HepG2 (cell line): ENCODE measurements around the gene FBXO33. TPM values are rescaled to one million over a fixed set of nuclear protein-coding genes. Genes with fewer than 3 reads are reported as not detected.
A peak's percentile ranks its signal among the peaks of the same experiment; 100 is the strongest.

ENCODE experiments used
- ATAC-seq: fragments of 200-7000 bp; cut with Tn5 transposase; 3 replicates; pipeline ENCODE4 v1.9.1; 2020; ENCODE audit warnings: mild to moderate bottlenecking, moderate library complexity
- BruUV-seq: library from RNA; stranded (reverse); fragments of 400-500 nt; replicated peaks from 2 replicates; lab custom pipeline; 2021; lab: Mats Ljungman, UMichigan
- CTCF ChIA-PET: fragments of 300-600 bp; formaldehyde crosslinking; extraction: SDS; loops from one replicate; lab custom pipeline; 2021; ENCODE audit warnings: low total read pairs, inconsistent platforms, low intra/inter-chr PET ratio; lab: Yijun Ruan, JAX
- POLR2A ChIA-PET: fragments of 350-600 bp; sonication (Branson Sonifier 250); formaldehyde crosslinking; loops from one replicate; lab custom pipeline; 2020; ENCODE audit warnings: antibody characterized with exemption, inconsistent platforms; lab: Yijun Ruan, JAX
- DNase-seq: peaks from one replicate; pipeline ENCODE4 v3.0.0-alpha.2; 2015; ENCODE audit warnings: low spot score
- FAIRE-seq: peaks from 3 replicates; lab custom pipeline; 2011; peaks lifted over from hg19 to GRCh38; lab: Jason Lieb, UNC
- H2AFZ ChIP-seq: one replicate; pipeline ENCODE4 v1.6.1; 2011; ENCODE audit warnings: low read length, inconsistent platforms
- H3K27ac ChIP-seq: fragments of 300-600 bp; 3 replicates; pipeline ENCODE4 v1.8.0; 2011; ENCODE audit warnings: mixed run types, mild to moderate bottlenecking, mixed read lengths, low read length, inconsistent platforms; ENCODE audit not compliant: insufficient read depth; ENCODE audit errors: extremely low read length
- H3K27me3 ChIP-seq, 2 experiments: fragments of 200-600 bp in 1 of 2; 2 replicates in 1 of 2; 3 replicates in 1 of 2; pipeline versions ENCODE4 v1.6.0 to v1.8.0; 2011; ENCODE audit warnings: low read length in 2 of 2, mild to moderate bottlenecking in 2 of 2, moderate library complexity in 2 of 2, inconsistent platforms in 1 of 2; ENCODE audit not compliant: insufficient read depth in 2 of 2, control insufficient read depth in 1 of 2
- H3K36me3 ChIP-seq, 2 experiments: fragments of 200-600 bp in 1 of 2; replicated peaks in 1 of 2; 2 replicates in 1 of 2; 3 replicates in 1 of 2; pipeline versions ENCODE4 v1.5.1 to v1.8.0; 2011; ENCODE audit warnings: low read length in 2 of 2, inconsistent platforms in 1 of 2; ENCODE audit not compliant: insufficient read depth in 2 of 2, control insufficient read depth in 1 of 2
- H3K4me1 ChIP-seq: 2 replicates; pipeline ENCODE4 v1.5.1; 2012; ENCODE audit warnings: low read length, inconsistent platforms; ENCODE audit not compliant: insufficient read depth
- H3K4me2 ChIP-seq: 2 replicates; pipeline ENCODE4 v1.6.0; 2011; ENCODE audit warnings: low read depth, low read length, inconsistent platforms
- H3K4me3 ChIP-seq, 3 experiments: fragments of 200-600 bp in 1 of 3; sonication (generic), shearing (Covaris generic) in 1 of 3; replicated peaks in 1 of 3; 2 replicates each; pipeline ENCODE4 v1.5.1; 2011 to 2016; ENCODE audit warnings: low read length in 3 of 3, inconsistent platforms in 2 of 3, low read depth in 2 of 3, mild to moderate bottlenecking in 2 of 3, control low read depth in 1 of 3, mixed read lengths in 1 of 3; ENCODE audit not compliant: insufficient read depth in 1 of 3
- H3K79me2 ChIP-seq: one replicate; pipeline ENCODE4 v1.6.1; 2011; ENCODE audit warnings: low read length, inconsistent platforms; ENCODE audit not compliant: insufficient read depth
- H3K9ac ChIP-seq: 2 replicates; pipeline ENCODE4 v1.6.0; 2011; ENCODE audit warnings: mild to moderate bottlenecking, low read depth, low read length, inconsistent platforms; ENCODE audit not compliant: insufficient read depth
- H3K9me3 ChIP-seq: 2 replicates; pipeline ENCODE4 v1.5.1; 2012; ENCODE audit warnings: mild to moderate bottlenecking, low read length
- H4K20me1 ChIP-seq: 2 replicates; pipeline ENCODE4 v1.6.0; 2011; ENCODE audit warnings: inconsistent platforms, mild to moderate bottlenecking, low read length, moderate library complexity; ENCODE audit not compliant: insufficient read depth
- CREB3 ChIP-seq: sonication (generic); formaldehyde crosslinking; IDR thresholded peaks from 2 replicates; pipeline ENCODE4 v1.5.0; 2020; ENCODE audit warnings: missing genetic modification reagents
- MAZ ChIP-seq, 2 experiments: sonication (generic) in 1 of 2; formaldehyde crosslinking in 1 of 2; IDR thresholded peaks; 2 replicates each; pipeline versions ENCODE4 v1.5.0 to v1.6.1; 2012 to 2020; ENCODE audit warnings: low read depth in 2 of 2, mild to moderate bottlenecking in 2 of 2, borderline replicate concordance in 1 of 2, improper control_type of control experiment in 1 of 2, low read length in 1 of 2, missing genetic modification reagents in 1 of 2, moderate library complexity in 1 of 2
- ONECUT2 ChIP-seq: sonication (generic); formaldehyde crosslinking; IDR thresholded peaks from 2 replicates; pipeline ENCODE4 v1.4.0; 2020; ENCODE audit warnings: missing genetic modification reagents
- PRDM10 ChIP-seq: sonication (generic); formaldehyde crosslinking; IDR thresholded peaks from 2 replicates; pipeline ENCODE4 v1.4.0; 2020; ENCODE audit warnings: low read depth, missing genetic modification reagents
- TCF7 ChIP-seq: sonication (generic); IDR thresholded peaks from 2 replicates; pipeline ENCODE4 v1.6.1; 2016; ENCODE audit warnings: antibody characterized with exemption, low read depth
- ZBTB2 ChIP-seq: sonication (generic); formaldehyde crosslinking; IDR thresholded peaks from 2 replicates; pipeline ENCODE4 v1.8.0; 2022; ENCODE audit warnings: low read depth, missing genetic modification reagents
- ZC3H13 ChIP-seq: sonication (generic); formaldehyde crosslinking; IDR thresholded peaks from 2 replicates; pipeline ENCODE4 v1.8.1; 2023; ENCODE audit warnings: mild to moderate bottlenecking, missing genetic modification reagents, moderate library complexity
- ZFP36 ChIP-seq: fragments of 150-350 bp; IDR thresholded peaks from 2 replicates; pipeline ENCODE4 v1.6.1; 2018; ENCODE audit warnings: borderline replicate concordance, low read length, low read depth; ENCODE audit not compliant: partially characterized antibody
- ZFP82 ChIP-seq: sonication (generic); formaldehyde crosslinking; IDR thresholded peaks from 2 replicates; pipeline ENCODE4 v1.5.1; 2020; ENCODE audit warnings: mild to moderate bottlenecking, missing genetic modification reagents, borderline replicate concordance
- ZNF331 ChIP-seq: sonication (generic); formaldehyde crosslinking; IDR thresholded peaks from 2 replicates; pipeline ENCODE4 v1.4.0; 2020; ENCODE audit warnings: missing genetic modification reagents
- ZNF432 ChIP-seq: sonication (generic); formaldehyde crosslinking; IDR thresholded peaks from 2 replicates; pipeline ENCODE4 v1.5.0; 2020; ENCODE audit warnings: missing genetic modification reagents, mild to moderate bottlenecking, borderline replicate concordance
- ZNF468 ChIP-seq: sonication (generic); formaldehyde crosslinking; IDR thresholded peaks from 2 replicates; pipeline ENCODE4 v1.8.0; 2022; ENCODE audit warnings: mild to moderate bottlenecking, moderate library complexity, missing genetic modification reagents
- ZNF670 ChIP-seq: sonication (generic); formaldehyde crosslinking; IDR thresholded peaks from 2 replicates; pipeline ENCODE4 v1.8.0; 2022; ENCODE audit warnings: mild to moderate bottlenecking, missing genetic modification reagents, borderline replicate concordance
- ZXDC ChIP-seq: sonication (generic); formaldehyde crosslinking; IDR thresholded peaks from 2 replicates; pipeline ENCODE4 v1.5.0; 2020; ENCODE audit warnings: mild to moderate bottlenecking, missing genetic modification reagents
- WGBS: methylation state at CpG from one replicate; pipeline ENCODE4 v1.1.6; 2017; ENCODE audit warnings: low lambda C conversion rate; 5-methylcytosine and 5-hydroxymethylcytosine counted together
- in situ Hi-C: cut with HindIII; loops from 2 replicates; pipeline ENCODE4 v1.10.0; 2017; ENCODE audit warnings: low pct_unique_long_range_greater_than_20kb; ENCODE audit not compliant: extremely low pct_ligation_motif_present
- intact Hi-C: fragments of 100-400 bp; cut with micrococcal nuclease; formaldehyde crosslinking; loops from one replicate; pipeline ENCODE4 v1.10.0; 2022; ENCODE audit not compliant: unreplicated experiment
- polyA plus RNA-seq, 8 experiments: library from polyadenylated mRNA; depleted of rRNA in 3 of 8; stranded (reverse) in 7 of 8; unstranded in 1 of 8; fragments of >200 nt; fragmentation: Illumina TruSeq in 4 of 8; extraction: Trizol in 4 of 8; gene quantifications; 2 replicates each; pipeline versions ENCODE4 v1.2.1 to v1.2.3, GENCODE V29; 2011 to 2016; ENCODE audit warnings: low read depth in 4 of 8, missing spikeins in 1 of 8, mixed read lengths in 1 of 8; ENCODE audit not compliant: insufficient read depth in 1 of 8
- total RNA-seq, 5 experiments: library from RNA; depleted of rRNA; stranded (reverse); fragments of >200 nt; fragmentation: Illumina TruSeq; extraction: Trizol; gene quantifications; 2 replicates each; pipeline ENCODE4 v1.2.3, GENCODE V29; 2016; ENCODE audit warnings: low read depth in 1 of 5

FBXO33 gene
- total and polyA plus RNA-seq, 2 of the 13 experiments (the other 11 are each of a cell fraction or from before 2014, with no cell fraction given): 15.5 to 16.9 TPM

- H3K79me2 ChIP-seq: no peaks in the 10 kb centered on the region
- in situ Hi-C loops (no loop called here), intact Hi-C loops (loop anchor here (1.0 kb wide), 1 partner anchor 14 kb away; no protein-coding TSS in a partner anchor)
- BruUV-seq: no TSS peak
- H3K36me3 ChIP-seq: no peaks in the 10 kb centered on the region
- ATAC-seq (peak; percentile 70), DNase-seq (no peak), FAIRE-seq (no peak)
- WGBS: 19% methylated on average over 4 of the region's 4 CpGs
- POLR2A ChIA-PET: interaction anchor here (3.5 kb wide), 1 partner anchor 14 kb away, joined by 30 read pairs; the partner anchor contains the start of gene FBXO33
- H3K4me3 ChIP-seq: no peak overlapping the region
- H4K20me1 ChIP-seq: no peaks in the 10 kb centered on the region
- no peak overlapping the region for H2AFZ ChIP-seq
- no peak overlapping the region for H3K27ac ChIP-seq
- CTCF ChIA-PET: no interaction called here
- H3K9me3 ChIP-seq: no peaks in the 10 kb centered on the region
- H3K27me3 ChIP-seq: no peaks in the 10 kb centered on the region
- H3K4me1 ChIP-seq: peaks cover 23% of the 10 kb centered on the region
- no peak overlapping the region for H3K9ac ChIP-seq
- peak overlapping the region; percentile 26 for H3K4me2 ChIP-seq
- peak; percentile 65; the same call in 1 of the 2 replicates for TF ChIP-seq ZFP82
- TF ChIP-seq ZXDC (CRISPR knock-in tag): no peak
- TF ChIP-seq ZBTB2: no peak
- no peak for TF ChIP-seq ZC3H13 (CRISPR knock-in tag)
- no peak for TF ChIP-seq TCF7
- no peak for TF ChIP-seq ONECUT2 (CRISPR knock-in tag)
- TF ChIP-seq ZFP36: no peak
- TF ChIP-seq ZNF331: 0 out of 2 replicates have a peak, but pooled peaks have one; percentile 12
- TF ChIP-seq MAZ (IDR thresholded peaks at IDR 0.05; ENCODE audit: borderline replicate concordance, low read depth, low read length): no peak
- TF ChIP-seq MAZ (CRISPR knock-in tag; IDR thresholded peaks at IDR 0.05; ENCODE audit: low read depth): no peak
- TF ChIP-seq ZNF468: no peak
- TF ChIP-seq ZNF670 (CRISPR knock-in tag): peak; percentile 54; the same call in 1 of the 2 replicates
- TF ChIP-seq PRDM10 (CRISPR knock-in tag): peak; percentile 43; the same call in 1 of the 2 replicates
- no peak for TF ChIP-seq ZNF432
- TF ChIP-seq CREB3 (CRISPR knock-in tag): no peak
Observed at GRCh38 chr14:39447175-39447661, 15.0 kb upstream of the FBXO33 start.
